AG09319 (cell line): ENCODE measurements around the gene LMX1A.

Experiments
- DNase-seq: peaks from one replicate; pipeline ENCODE4 v3.0.0-alpha.2; 2010; ENCODE audit warnings: low read depth; ENCODE audit errors: extremely low read depth
- TF ChIP-seq, protein P1 (sequence below): IDR thresholded peaks from 2 replicates; pipeline ENCODE4 v1.5.1; 2011; ENCODE audit warnings: low read depth, mild to moderate bottlenecking, inconsistent platforms, low read length, moderate library complexity

LMX1A gene

DNA sequence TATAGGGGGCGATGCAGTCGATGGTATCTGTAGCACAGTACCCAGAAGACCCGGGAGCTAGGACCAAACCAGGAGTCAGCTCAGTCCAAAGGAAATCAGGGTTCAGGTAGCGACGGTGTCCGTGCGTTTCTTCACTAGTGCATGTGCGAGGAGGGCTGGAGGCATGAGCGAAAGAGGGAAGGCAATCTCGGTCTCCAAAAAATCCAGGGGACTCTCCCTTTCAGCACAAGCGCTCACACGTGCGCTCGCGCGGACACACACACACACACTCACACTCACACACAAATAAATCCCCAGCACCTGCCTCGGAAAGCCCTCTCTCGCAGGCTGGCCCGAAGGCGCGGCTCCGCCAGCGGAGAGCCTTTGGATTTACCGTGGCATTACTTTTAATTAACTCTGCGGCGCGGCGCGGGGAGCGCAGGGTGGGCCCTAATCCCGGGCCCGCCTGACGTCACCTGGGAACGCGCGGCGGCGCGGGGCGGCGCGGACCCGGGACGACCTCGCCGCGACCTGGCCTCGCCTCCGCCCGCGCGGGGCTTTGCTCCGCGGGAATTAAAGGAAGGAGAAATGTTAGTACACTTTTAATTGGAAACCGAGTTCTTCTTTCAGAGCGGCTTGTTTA lies 121.2 kb downstream of the LMX1A start:
- TF ChIP-seq, protein P1, sequence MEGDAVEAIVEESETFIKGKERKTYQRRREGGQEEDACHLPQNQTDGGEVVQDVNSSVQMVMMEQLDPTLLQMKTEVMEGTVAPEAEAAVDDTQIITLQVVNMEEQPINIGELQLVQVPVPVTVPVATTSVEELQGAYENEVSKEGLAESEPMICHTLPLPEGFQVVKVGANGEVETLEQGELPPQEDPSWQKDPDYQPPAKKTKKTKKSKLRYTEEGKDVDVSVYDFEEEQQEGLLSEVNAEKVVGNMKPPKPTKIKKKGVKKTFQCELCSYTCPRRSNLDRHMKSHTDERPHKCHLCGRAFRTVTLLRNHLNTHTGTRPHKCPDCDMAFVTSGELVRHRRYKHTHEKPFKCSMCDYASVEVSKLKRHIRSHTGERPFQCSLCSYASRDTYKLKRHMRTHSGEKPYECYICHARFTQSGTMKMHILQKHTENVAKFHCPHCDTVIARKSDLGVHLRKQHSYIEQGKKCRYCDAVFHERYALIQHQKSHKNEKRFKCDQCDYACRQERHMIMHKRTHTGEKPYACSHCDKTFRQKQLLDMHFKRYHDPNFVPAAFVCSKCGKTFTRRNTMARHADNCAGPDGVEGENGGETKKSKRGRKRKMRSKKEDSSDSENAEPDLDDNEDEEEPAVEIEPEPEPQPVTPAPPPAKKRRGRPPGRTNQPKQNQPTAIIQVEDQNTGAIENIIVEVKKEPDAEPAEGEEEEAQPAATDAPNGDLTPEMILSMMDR, result no peak
- no peak for DNase-seq

DNA sequence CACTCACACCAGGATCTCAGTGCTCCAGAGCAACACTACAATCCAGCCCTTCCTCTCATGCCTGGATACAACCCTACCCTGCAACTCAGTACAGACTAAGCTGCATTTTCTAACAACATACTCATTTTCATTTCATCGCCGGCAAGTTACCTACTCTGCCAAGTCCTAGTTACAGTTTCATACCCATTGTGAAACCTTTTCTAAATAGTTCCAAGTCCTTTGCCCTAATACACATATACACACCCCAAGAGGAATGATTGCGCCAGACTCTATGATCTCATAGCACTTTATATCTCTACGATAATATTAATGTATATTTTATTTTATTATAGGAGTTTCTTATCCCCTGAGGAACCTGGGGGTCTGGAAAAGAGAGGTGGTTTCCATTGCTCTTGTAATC lies 122.4 kb downstream of the LMX1A start:
- TF ChIP-seq, protein P1, result no peak
- DNase-seq, result no peak

DNA sequence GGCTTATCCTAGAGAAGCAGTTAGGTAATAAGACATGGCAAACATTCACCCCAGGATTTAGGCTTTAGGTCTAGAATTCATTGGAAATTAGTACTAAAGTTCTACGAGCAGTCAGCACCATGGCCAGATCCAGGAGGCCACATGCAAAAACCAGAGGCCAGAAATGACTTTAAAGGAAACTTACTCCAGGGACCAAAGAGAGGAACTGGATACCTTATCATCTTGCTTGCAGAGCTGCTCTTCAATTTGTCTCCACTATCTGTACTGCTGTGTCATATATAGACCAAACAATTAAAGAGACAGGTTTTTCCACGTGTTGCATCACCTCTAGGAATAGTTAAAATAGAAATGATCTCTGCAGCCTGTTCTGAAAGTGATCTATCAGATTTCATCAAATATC lies 127.8 kb downstream of the LMX1A start:
- no peak for DNase-seq
- TF ChIP-seq, protein P1, result no peak

DNA sequence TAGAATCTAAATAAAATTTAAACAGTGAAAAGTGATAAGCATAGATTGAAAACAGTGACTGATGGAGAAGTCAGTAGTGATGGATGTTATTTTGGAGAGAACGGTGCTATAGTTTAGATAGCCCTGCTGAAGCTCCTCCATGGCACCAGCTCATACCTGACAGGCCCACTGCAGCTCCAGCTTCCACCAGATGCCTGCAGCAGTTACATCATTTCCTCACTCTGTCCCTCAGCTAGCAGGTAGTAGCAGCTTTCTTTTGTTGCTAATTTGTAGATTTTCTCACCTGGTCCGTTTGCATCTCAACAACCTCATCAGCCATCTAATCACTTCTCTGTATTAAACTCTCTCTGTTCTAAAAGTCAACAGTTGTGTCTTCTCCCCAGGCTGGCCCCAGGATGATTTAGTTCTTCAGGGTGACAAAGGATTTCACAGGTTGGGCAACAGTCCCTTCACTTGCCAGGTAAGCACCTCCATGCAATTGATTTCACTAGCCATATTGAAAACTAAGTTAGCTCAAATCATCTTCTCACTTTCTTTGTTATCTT lies 128.3 kb downstream of the LMX1A start:
- TF ChIP-seq, protein P1, result no peak
- no peak for DNase-seq

DNA sequence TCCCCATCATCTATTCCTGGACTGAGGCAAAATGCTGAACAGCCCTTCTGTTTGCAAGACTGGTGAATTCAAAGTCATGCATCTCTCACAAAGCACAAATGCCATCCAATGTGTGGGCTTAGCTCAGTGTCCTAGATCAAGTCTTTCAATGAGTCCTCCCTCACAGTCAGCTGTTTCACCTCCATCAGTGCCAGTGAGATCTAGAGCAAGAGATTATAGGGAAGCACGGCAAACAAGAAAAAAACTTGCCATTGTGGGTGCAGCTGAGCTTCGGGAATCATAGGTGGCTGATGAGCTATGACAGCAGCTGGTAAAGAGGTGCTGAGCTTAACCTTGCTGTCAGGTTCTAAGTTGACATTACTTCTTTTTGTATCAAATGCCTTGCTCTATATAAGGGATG lies 130.2 kb downstream of the LMX1A start:
- TF ChIP-seq, protein P1, result no peak
- DNase-seq, result no peak

DNA sequence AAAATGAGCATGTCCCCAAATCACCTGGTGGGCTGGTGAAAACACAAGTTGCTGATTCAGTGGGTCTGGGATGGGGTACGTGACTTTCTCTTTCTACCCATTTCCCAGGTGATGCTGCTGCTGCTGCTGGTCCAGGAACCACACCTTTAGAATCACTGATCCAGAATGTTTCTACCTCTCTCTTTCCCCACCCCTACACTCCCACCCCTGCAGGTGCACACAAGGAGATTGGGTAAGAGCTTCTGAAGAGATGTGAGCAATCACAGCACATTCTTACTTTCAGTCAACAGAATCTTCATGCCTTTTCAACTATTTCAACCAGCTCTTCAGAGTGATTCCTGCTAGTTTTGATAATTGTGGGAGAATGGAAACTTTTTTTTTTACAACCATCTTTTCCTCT lies 130.9 kb downstream of the LMX1A start:
- TF ChIP-seq, protein P1, result no peak
- DNase-seq, result no peak

DNA sequence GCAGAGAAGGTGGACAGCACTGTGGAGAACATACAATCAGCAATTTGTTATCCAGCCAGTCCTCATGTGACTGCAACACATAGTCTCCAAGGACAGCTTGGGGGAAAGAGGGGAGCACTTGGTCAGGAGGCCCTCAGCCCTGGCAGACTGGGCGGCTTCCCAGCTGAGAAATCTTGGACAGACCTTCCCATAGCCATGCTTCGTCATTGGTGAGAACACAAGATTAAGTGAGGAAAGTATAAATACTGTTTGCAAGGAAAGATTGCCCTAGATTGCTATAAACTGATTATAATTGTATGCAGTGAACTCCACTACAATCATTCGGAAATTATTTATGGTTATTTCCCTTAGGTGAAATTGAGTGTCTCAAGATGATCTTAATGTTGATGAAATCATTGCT lies 131.5 kb downstream of the LMX1A start:
- no peak for DNase-seq
- TF ChIP-seq, protein P1, result no peak
